Measurements from ENCODE around the gene IGFL4. TPM values are rescaled to one million over a fixed set of nuclear protein-coding genes. Genes with fewer than 3 reads are reported as not detected.

IGFL4 gene
- total RNA-seq, 1 donor from 2014 or later, result not detected

DNA sequence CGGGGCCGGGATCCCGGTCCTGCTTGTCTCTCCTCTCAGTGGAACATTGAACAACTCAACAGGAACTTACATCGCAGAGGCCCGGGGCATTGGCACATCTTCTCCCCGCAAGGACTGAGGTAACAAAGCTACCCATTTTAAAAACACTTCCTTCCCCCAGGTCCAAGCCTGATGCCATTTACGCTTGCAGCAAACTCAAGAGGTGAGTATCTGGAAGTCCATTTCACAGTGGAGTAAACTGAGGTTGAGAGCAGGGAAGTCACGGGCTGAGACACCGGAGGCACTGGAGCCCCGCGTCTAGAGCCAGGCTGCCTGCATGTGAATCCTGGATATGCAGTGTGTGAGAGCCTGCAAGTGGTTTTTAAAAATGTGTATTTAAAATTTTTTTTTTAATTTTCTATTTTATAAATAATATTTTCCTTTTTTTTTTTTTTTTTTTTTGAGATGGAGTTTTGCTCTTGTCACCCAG is 17.5 kb downstream of the IGFL4 start:
- DNase-seq (ENCODE audit: missing footprints) (no peak), ATAC-seq (no peak)
- intact Hi-C loops (cut with DNase I), result no loop called here

DNA sequence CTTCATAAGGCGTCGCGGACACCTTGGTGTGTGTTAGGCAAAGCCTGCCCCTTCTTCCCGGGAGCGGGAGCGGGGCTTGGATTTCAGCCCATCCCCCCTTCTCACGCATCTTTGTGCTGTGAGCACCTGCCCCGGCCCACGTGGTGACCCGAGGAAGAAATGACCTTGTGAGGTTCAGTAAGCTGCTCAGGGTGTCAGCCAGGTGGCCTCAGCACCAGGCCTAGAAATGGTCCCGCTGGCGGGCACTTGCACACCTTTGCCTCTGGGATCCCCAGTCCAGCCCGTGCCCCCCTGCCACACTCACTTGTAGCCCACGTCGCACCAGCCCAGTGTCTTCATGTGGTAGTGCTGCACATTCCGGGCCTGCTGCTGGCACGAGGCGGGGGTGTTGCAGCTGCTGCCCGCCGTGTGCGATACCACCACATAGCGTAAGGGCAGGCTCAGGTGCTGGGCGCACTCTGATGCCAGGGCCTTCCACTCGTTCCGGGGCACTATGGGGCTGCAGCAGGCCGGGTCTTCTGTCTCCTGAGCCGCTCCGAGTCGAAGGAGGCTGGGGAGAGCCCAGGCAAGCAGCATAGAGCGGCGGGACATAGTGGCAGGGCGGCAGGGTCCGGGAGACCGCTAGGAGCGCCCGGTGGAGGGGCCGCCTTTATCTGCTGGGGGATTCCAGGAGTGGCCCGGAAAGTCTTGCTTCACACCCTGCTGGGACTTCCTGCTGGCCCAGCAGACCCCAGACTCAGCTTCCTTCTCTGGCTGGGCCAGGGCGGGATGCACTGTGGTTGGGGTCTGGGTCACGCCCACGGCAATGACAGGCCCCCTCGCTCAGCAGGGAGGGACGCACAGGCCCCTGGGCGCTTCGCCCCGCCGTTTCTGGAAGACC is 18.1 kb downstream of the IGFL4 start, which contains the start of gene PGLYRP1:
Gene PGLYRP1 (minus strand): TSS at position 623 of the 880 bp plus-strand sequence. CDS start 32 bp downstream, at position 591.
- intact Hi-C loops (cut with DNase I), result no loop called here
- DNase-seq (ENCODE audit: missing footprints) (no peak), ATAC-seq (peak; percentile 14)

GRCh38 chr19:46022061-46022430 is 18.8 kb downstream of the IGFL4 start:
- intact Hi-C loops (cut with DNase I), result no loop called here
- no peak for DNase-seq (ENCODE audit: missing footprints)
- no peak for ATAC-seq

GRCh38 chr19:46021531-46022041 is 19.2 kb downstream of the IGFL4 start:
- DNase-seq (ENCODE audit: missing footprints) (no peak), ATAC-seq (no peak)
- intact Hi-C loops (cut with DNase I), result no loop called here

DNA sequence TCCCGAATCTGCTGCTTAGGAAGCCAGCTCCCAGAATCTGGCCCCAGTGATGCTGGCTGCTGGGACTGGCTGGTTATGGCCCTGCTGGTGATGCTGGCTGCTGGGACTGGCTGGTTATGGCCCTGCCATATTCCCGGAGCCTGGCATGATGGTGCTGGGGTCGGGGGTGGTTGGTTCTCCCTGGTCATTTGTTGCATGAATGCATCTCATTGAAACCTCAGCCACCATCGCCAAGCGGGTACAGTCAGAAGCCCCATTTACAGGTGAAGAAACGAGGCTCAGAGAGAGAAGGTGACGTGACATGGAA is 20.0 kb downstream of the IGFL4 start:
- no peak for ATAC-seq
- intact Hi-C loops (cut with DNase I), result no loop called here
- DNase-seq (ENCODE audit: missing footprints), result no peak

DNA sequence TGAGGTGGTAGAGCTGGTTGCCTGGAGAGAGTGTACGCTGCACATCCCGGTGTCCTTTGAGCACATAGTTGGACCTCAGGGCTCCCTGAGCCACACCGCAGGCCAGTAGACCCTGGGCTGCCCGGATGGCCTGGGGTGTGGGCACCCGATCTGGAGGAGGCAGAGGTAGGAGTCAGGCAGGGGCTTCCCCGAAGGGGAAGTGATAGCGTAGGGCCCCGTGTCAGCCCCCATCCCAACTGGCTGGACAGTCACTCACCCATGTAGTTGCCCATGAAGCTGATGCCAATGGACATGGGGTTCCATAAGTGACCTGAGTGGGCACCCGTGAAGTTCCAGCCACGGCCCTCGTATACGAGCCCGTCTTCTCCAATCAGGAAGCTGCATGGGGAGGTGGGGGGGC is 21.5 kb downstream of the IGFL4 start:
- ATAC-seq, result no peak
- intact Hi-C loops (cut with DNase I), result loop anchor here (10.0 kb wide), 1 partner anchor 114 kb away; the partner anchor contains the start of gene MYPOP
- no peak for DNase-seq (ENCODE audit: missing footprints)

GRCh38 chr19:46018729-46019251 is 22.0 kb downstream of the IGFL4 start:
- DNase-seq (ENCODE audit: missing footprints) (no peak), ATAC-seq (no peak)
- intact Hi-C loops (cut with DNase I), result loop anchor here (10.0 kb wide), 1 partner anchor 114 kb away; the partner anchor contains the start of gene MYPOP

DNA sequence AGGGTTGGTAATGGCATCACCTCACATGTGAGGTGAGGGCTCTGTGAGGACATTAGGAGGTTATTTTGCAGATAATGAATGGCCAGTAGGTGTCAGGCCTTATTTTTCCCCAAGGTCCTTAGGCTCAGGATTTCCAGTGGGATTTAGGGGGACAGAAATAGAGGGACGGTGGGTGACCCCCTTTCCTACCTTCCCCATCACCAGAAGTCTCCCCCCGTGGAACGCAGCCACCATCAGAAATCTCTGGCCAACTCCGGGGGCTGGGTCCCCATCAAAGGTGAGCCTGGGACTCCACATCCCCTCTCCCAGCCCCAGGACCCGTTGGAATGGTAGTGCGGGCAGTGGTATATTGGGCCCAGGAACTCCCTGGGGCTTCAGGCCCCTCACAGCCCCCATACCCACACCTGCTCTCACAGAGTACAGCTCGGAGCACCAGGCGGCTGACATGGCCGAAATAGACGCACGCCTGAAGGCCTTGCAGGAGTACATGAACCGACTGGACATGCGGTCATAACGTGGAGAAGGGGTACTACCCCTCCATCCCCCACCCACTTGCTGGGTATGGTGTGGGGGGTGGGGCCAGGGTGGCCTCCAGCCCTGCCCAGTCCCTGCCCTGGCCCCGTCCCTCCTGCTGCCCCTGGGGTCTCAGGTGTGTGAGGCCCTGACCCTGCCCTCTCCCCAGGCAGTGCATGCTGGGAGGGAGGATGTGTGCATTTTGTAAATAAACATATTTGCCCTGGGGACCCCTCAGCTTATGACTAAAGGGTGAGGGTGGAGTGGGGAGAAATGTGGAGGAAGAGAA is 22.7 kb downstream of the IGFL4 start:
- no peak for ATAC-seq
- intact Hi-C loops (cut with DNase I), result loop anchor here (10.0 kb wide), 1 partner anchor 113 kb away; the partner anchor contains the start of gene MYPOP

GRCh38 chr19:46017095-46017429 is 23.7 kb downstream of the IGFL4 start:
- no peak for DNase-seq (ENCODE audit: missing footprints)
- intact Hi-C loops (cut with DNase I), result loop anchor here (10.0 kb wide), 1 partner anchor 112 kb away; the partner anchor contains the start of gene MYPOP
- ATAC-seq, result peak; percentile 7

More for the DNA sequence above, 22.7 kb downstream of the IGFL4 start:
- DNase-seq (ENCODE audit: missing footprints), result no peak

DNA sequence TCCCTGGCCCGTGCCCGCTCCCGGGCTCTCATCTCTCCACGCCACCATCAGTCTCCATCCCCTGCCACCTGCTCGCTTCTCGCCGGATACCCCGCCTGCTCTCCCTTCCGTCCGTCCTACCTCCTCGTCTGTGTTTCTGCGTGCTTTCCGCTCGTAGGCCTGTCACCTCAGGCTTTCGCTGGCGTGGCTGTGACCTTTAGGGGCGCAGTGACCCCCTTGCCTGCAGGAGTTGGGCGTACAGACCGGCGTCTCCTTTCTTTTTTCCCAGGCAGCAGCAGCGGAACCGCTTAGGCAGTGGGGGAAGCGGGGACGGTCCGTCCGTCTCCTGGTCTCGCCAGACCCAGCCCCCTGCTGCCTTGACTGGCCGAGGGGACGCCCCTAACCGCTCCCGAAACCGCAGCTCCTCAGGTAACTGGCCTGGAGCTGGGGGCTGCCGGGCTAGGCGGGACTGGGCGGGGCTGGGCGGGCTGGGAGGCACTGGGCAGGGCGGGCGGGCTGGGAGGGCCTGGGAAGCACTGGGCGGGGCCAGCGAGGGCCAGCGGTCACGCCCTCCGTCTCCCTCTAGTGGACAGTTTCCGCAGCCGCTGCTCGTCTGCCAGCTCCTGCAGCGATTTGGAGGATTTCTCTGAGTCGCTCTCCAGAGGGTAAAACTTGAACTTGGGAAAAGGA is 24.2 kb downstream of the IGFL4 start:
- DNase-seq (ENCODE audit: missing footprints) (peak; percentile 90), ATAC-seq (peak; percentile 84)
- intact Hi-C loops (cut with DNase I), result loop anchor here (10.0 kb wide), 1 partner anchor 112 kb away; the partner anchor contains the start of gene MYPOP

GRCh38 chr19:46015687-46016425 is 24.9 kb downstream of the IGFL4 start:
- no peak for DNase-seq (ENCODE audit: missing footprints)
- intact Hi-C loops (cut with DNase I), result loop anchor here (10.0 kb wide), 1 partner anchor 111 kb away; the partner anchor contains the start of gene MYPOP
- peak; percentile 17 for ATAC-seq

DNA sequence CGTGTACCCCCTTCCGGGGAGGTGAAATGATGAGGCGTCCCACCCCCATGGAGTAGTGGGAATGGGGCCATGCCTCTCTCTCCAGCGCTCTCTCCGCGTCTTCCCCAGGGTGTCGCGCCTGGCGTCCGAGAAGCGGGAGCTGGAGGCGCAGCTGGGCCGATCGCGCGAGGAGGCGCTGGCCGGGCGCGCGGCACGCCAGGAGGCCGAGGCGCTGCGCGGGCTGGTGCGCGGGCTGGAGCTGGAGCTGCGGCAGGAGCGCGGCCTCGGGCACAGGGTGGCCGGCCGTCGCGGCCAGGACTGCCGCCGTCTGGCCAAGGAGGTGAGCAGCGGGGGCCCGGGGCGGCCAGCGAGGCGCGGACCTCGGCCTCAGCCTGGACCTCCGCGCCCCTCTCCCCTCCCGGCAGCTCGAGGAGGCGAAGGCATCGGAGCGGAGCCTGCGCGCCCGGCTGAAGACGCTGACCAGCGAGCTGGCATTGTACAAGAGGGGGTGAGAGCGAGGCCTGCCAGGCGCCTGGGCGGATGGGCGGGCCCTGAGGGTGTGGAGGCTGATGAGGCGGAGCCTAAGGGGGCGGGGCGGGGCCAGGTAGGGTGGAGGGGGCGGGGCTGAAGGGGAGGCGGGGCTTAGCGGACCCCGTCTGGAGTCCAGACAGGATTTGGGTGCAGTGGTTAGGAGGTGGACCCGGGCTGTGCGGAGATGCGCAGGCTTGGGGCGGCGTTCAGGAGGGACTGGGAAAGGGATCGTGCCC is 25.7 kb downstream of the IGFL4 start:
- peak; percentile 46 for ATAC-seq
- DNase-seq (ENCODE audit: missing footprints), result peak; percentile 89

DNA sequence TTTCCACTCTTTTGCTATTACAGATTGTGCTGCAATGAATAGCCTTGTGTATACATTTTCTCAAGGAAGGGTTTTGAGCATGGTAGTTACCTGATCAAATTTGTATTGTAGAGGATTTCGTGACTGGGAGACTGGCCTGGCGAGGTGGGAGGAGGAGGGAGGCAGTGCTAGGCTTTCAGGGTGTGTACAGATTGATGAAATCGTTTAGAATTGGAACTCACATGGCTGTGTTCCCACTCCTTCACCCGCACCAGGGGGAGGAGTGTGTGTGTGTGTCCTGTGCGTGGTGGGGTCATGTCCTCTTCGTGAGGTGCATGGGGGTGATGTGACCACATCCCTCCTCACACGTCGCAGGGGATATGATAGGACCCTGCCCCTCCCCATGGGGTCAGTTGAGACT is 26.3 kb downstream of the IGFL4 start:
- intact Hi-C loops (cut with DNase I), result loop anchor here (10.0 kb wide), 1 partner anchor 110 kb away; the partner anchor contains the start of gene MYPOP
- ATAC-seq (no peak), DNase-seq (ENCODE audit: missing footprints) (no peak)

More for the DNA sequence above, 25.7 kb downstream of the IGFL4 start:
- intact Hi-C loops (cut with DNase I), result loop anchor here (10.0 kb wide), 1 partner anchor 110 kb away; the partner anchor contains the start of gene MYPOP

DNA sequence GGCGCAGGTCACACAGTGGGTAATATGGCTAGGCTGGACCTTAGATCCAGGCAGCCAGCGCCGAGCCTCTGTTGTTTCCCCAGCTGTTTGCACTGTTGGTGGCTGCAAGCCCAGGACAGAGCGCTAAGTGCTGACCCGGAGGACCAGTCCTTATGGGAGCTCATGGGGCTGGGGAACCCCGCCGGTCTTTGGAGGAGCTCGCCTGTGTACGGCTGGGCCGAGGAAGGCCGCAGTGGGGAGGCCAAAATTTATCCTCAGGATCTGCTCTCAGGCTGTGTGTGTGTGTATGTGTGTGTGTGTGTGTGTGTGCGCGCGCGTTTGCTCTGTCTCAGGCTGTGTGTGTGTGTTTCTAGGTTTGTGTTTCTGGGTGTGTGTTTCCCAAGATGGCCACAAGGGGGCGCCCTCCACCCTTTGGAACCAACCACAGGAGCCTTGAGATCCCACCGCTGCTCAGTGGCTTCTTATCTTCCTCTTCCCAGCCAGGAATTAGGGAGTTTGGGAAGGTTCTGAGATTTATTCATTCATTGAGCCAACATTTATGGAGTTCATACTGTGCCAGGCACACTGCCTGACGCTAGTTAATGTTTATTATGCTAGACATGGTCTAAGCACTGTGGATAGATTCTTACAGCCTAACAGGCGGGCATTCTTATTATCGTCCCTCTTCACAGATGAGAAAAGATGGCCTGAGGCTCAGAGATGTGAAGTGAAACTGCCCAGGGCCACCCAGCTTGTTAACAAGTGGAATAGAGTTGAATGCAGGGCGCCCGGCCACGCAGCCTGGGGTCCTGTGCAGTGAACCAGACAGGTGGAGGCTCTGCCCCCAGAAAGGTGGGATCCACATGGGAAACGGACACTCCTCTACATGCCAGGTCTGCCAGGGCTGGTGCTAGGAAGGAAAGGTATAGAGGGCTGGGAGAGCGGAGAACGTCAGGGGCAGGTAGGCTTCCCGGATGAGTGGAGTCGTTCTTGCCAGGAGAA is 31.0 kb downstream of the IGFL4 start:
- DNase-seq (ENCODE audit: missing footprints), result peak; percentile 90
- intact Hi-C loops (cut with DNase I), result loop anchor here (10.0 kb wide), 1 partner anchor 105 kb away; the partner anchor contains the start of gene MYPOP
- ATAC-seq, result peak; percentile 59

DNA sequence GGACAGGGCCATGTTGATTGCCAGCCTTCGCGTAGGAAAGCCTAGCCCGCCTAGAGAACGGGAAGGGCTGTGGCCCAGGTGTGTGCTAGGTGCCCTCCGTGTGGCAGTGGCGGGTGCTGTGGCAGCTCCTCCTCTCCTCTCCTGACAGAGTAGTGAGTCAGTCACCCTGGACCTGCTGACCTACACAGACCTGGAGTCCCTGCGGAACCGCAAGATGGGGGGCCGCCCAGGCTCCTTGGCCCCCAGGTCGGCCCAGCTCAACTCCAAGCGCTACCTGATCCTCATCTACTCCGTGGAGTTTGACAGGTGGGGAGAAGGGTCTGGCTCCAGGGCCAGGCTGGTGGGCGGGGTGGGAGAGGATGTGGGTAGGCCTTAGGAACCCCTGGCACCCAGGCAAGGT is 34.4 kb downstream of the IGFL4 start:
- ATAC-seq (no peak), DNase-seq (ENCODE audit: missing footprints) (no peak)
- intact Hi-C loops (cut with DNase I), result no loop called here
